GM21360 (cell line): Measurements from ENCODE around the gene SLC4A3.
A peak's percentile ranks its signal among the peaks of the same experiment; 100 is the strongest.

ENCODE experiments used
- ATAC-seq: cut with Tn5 transposase; IDR thresholded peaks from one replicate; pipeline ENCODE4 v1.9.1; 2021; ENCODE audit warnings: mild to moderate bottlenecking, moderate library complexity; ENCODE audit not compliant: unreplicated experiment

The SLC4A3 gene, protein sequence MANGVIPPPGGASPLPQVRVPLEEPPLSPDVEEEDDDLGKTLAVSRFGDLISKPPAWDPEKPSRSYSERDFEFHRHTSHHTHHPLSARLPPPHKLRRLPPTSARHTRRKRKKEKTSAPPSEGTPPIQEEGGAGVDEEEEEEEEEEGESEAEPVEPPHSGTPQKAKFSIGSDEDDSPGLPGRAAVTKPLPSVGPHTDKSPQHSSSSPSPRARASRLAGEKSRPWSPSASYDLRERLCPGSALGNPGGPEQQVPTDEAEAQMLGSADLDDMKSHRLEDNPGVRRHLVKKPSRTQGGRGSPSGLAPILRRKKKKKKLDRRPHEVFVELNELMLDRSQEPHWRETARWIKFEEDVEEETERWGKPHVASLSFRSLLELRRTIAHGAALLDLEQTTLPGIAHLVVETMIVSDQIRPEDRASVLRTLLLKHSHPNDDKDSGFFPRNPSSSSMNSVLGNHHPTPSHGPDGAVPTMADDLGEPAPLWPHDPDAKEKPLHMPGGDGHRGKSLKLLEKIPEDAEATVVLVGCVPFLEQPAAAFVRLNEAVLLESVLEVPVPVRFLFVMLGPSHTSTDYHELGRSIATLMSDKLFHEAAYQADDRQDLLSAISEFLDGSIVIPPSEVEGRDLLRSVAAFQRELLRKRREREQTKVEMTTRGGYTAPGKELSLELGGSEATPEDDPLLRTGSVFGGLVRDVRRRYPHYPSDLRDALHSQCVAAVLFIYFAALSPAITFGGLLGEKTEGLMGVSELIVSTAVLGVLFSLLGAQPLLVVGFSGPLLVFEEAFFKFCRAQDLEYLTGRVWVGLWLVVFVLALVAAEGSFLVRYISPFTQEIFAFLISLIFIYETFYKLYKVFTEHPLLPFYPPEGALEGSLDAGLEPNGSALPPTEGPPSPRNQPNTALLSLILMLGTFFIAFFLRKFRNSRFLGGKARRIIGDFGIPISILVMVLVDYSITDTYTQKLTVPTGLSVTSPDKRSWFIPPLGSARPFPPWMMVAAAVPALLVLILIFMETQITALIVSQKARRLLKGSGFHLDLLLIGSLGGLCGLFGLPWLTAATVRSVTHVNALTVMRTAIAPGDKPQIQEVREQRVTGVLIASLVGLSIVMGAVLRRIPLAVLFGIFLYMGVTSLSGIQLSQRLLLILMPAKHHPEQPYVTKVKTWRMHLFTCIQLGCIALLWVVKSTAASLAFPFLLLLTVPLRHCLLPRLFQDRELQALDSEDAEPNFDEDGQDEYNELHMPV

DNA sequence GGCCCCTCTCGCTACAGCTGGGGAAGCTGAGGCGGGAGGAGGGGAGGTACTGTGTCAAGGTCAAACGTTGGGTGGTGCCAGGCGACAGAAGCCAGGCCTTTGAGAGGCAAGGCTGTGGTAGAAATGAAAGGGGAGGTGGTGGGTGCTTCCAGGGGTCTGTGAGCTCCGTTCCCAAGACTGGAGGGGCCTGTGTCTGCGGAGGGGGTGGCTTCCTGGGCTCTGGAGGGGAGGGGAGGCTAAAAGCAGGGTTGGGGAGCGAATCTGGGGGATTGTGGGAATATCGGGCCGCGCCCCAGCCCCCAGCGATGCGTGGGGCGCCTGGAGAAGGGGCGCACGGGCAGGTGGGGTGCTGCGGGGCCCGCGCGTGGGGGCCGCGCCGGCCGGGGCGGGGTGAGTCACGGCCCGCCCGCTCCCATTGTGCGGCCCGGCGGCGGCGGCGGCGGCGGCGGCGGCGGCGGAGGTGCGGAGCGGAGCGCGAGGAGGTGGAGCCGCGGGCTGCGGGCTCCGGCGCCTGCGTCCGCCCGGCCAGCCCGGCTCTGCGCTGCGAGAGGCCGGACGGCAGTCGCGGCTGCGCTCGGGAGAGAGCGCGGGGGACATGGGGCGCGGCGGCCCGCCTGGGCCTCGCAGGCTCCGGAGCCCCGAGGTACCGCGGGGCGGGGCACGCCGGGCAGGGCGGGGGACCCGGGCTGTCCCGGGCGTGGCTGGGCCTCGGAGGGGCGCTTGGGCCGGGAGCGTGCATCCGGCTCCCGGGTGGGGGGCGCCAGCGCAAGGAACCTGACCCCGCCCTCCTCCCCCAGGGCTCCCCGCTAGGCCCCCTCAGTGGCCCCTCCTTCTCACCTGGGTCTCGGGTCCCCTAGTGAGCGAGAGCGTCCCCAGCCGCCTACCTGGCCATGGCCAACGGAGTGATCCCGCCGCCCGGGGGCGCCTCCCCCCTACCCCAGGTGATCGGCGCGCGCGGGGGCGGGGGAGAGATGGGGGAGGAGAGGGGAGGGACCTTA lies at the start of gene SLC4A3:
SLC4A3 (plus strand) TSS at position 528 of the 998 bp plus-strand sequence; CDS start at position 891, 363 bp downstream.
- no peak for ATAC-seq

DNA sequence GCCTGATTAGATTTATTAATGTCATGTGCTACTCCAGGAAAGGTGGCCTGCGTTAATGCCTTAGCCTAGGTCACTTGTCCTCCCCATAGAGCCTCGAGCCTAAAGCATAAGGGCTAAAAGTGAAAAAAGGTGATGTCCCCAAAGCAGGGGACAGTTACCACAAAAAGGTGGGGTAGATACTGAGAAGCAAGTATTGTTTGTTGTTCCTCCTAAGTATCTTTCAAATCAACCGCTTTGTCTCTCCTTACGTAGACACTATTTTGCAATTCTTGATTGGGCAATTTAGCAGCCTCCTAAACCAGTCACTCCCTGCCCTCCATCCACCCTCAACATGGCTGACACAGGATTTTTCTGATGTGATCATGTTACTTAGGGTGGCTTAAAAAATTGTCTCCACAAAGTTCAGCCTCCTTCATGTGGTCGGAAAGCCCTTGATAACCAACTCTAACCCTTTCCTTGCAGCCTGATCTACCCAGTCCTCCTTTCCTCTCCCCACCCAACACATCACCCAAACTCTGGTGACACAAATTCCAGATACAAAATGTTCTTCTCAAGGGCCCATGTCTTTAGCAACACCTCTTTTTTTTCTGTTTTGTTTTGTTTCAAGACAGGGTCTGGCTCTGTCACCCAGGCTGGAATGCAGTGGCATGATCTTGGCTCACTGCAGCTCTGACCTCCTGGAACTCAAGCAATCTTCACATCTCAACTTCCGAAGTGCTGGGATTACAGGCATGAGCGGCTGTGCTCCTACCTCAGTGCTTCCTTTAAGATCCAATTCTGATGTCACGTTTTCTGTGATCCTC lies 48.4 kb upstream of the SLC4A3 start:
- no peak for ATAC-seq

- ATAC-seq: no peak
These were observed 46.1 kb upstream of the SLC4A3 start for GRCh38 chr2:219581346-219581745.

DNA sequence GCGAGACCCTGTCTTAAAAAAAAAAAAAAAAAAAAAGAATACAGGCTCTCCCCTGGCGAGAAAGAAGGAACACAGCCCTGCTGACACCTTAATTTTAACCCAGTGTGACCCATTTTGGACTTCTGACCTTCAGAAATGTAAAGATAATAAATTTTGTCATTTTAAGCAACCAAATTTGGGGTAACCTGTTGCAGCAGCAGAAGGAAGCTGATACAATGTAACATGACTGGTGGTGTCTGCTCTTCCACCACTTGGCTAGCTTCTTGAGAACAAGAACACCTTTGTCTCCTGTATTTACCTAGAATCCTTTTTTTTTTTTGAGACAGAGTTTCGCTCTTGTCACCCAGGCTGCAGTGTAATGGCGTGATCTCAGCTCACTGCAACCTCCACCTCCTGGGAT lies 36.3 kb upstream of the SLC4A3 start:
- ATAC-seq: no peak

- ATAC-seq: no peak
These were observed 34.7 kb upstream of the SLC4A3 start for GRCh38 chr2:219592736-219593135.

- ATAC-seq: no peak
These were observed 34.3 kb upstream of the SLC4A3 start for GRCh38 chr2:219593154-219593553.

- ATAC-seq: no peak
These were observed 32.2 kb upstream of the SLC4A3 start for GRCh38 chr2:219595256-219595655.

DNA sequence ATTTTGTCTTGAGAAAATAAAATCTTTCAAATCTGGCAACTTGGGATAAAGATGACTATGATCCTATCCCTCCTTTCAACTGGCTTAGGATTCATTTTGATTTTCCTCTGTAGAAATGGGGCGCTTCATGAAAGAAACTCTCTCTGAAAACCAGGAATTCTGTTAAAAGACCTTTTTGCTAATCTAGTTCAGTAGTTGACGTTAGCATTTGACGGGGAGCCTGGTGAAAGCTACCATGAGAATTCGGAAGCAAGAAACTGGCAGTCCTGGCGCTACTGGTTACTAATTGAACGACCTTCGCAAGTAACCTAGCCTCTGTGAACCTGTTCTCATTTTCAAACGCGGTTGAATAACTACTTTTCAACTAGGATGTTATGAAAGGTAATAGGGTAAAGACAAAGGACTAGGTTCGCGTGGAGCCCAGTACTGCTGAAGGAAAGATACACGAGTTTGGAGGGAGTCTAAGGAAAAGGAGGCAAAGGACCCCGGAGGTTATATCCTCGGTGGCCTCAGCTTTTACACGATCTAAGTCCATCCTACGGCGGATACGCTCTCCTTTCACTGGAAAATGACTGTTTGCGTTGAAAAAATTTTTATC lies 30.4 kb upstream of the SLC4A3 start:
- ATAC-seq: no peak

DNA sequence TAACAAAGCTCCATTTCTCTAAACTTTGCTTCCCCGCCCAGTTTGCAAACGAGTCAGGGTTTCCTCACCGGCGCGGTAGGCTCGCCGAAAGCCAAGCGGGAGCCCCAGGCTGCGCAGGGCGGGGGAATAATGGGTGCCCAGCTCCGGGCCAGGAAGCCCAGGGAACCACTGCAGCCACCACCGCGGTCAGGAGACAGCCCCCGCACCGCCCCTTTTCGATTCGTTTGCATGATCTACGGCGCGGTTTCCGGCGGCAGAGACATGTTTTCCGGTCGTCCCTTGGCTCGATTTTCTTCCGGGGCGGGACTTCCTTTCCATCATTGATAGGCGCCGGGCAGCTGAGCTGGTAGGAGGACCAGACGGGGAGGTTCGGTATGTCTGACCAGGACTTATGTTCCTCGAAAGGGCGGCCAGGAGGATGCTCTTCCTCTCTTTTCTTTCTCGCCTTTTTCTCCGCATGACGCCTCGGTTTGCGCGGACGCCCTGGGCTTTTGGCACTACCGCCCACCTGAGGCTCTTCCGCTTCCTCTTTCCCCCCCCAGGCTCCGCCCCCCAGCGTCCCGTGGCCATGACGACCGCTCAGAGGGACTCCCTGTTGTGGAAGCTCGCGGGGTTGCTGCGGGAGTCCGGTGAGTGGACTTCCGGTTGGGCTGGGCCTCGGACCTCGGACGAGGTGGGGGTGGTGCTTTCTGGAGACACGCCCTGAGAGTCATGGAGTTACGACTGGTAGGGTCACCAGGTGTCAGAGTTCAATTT lies 29.7 kb upstream of the SLC4A3 start, which contains the start of gene STK11IP:
STK11IP (plus strand) TSS at position 306 of the 756 bp plus-strand sequence; CDS start at position 569, 263 bp downstream.
- ATAC-seq: peak; percentile 93

DNA sequence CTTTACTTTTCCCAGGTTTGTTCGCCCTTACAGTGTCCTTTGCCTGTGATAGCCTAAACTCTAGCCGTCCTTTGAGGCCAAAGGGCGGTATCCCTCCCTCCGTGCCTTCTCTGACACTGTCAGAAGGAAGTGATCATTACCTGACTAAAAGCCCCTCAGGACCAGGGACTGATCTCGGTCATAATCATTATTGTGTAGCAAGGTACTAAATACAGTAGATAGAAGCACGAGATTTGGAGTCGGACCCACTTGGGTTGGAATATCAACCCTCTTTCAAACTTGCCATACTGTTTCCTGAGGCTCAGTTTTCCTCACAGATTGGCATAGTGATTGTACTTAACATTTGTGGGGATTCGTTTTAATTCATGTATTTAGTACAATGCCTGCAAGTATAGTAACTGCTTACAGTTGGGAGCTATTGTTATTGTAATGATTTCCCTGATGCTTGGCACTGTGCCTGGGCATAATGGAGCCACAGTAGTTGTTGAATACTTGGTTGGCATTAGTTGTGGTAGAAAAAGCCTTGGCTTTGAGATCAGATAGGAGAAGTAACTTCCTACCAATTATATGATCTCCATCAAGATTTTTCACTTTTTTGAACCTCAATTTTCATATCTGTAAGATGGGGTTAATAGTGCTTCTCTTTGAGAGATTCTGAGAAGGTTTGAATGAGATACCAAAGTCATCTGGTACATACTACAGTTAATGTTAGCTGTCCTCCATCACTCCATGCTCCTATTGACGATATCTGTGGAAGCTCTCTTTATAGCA lies 28.9 kb upstream of the SLC4A3 start:
- ATAC-seq: no peak

- no peak for ATAC-seq
These were observed 23.7 kb upstream of the SLC4A3 start for GRCh38 chr2:219603771-219604170.

GRCh38 chr2:219605607-219605954 lies 21.8 kb upstream of the SLC4A3 start:
- ATAC-seq: no peak

DNA sequence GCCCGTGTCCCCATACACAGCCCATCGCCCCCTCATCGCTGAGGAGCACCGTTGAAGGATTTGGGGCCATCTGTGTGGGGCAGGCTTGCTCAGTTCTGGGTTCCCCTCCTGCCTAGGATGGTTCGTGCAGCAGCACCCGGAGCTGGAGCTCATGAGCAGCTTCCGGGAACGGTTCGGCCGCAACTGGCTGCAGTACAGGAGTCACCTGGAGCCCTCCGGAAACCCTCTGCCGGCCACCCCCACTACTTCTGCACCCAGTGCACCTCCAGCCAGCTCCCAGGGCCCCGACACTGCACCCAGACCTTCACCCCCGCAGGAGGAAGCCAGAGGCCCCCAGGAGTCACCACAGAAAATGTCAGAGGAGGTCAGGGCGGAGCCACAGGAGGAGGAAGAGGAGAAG lies 19.5 kb upstream of the SLC4A3 start:
- no peak for ATAC-seq

GRCh38 chr2:219608399-219608964 lies 18.9 kb upstream of the SLC4A3 start:
- no peak for ATAC-seq

DNA sequence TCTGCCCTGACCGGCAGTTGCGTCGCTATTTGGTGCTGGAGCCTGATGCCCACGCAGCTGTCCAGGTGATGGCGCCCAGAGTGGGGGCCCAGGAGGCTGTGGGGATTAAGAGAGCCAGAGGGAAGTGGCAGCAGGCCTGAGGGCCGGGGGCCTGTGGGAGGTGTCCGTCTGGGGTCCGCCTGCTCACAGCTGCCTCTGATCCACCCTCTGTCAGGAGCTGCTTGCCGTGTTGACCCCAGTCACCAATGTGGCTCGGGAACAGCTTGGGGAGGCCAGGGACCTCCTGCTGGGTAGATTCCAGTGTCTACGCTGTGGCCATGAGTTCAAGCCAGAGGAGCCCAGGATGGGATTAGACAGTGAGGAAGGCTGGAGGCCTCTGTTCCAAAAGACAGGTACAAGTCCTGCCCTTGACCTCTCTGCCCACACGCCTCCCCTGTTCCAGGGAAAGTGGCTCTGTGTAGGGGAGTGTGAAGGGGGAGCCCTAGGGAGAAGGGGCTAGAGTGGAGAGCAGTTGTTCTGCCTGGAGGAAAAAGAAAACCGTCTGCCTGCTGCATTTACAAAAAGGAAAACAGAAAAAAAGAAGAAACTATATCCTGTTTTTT lies 18.2 kb upstream of the SLC4A3 start:
- no peak for ATAC-seq

DNA sequence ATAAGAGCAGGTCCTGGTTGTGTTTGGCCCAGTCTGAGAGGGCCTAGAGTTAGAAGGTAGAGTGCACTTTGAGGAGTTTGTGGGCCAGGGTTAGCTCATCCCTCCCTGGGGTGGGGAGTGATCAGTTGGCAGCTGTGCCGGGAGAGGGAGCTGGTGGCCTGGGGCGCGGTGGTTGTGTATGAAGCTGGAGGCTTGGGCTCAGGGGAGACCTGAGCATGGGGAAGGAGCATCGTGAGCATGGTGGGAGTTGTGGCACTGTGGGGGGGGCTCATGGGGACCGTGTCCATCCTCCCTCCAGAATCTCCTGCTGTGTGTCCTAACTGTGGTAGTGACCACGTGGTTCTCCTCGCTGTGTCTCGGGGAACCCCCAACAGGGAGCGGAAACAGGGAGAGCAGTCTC lies 16.1 kb upstream of the SLC4A3 start:
- ATAC-seq: no peak
